ENCODE data around the gene RAP1GDS1.

The RAP1GDS1 gene

DNA sequence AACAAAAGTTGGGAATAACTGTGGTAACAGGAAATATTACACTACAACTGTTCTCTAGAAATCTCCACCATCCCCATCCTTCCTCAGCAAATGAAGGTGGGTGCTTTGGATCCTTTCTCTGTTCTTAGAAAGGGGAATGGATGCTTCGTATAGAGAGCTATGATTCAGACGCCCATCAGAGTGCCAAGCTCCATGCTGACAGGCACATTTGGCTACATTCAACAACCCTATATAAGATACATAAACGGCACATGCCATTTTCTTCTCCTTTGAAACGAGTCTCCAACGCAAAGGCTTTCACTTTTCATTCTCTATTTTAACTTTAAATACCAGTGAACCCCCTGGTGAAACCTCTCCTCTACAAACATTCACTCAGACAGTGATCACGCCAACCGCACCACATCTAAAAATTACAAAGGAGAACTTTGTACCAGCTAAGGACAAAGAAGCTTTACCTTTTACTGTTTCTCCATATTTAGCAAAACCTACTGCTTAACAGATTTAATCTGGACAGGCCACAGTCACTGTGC is 224.7 kb downstream of the RAP1GDS1 start:
- peaks cover 6% of the 10 kb centered on the region for H3K36me3 Mint-ChIP-seq
- peak overlapping the region; percentile 52 for H3K27ac Mint-ChIP-seq
- H3K9me3 Mint-ChIP-seq: no peaks in the 10 kb centered on the region
- no peak overlapping the region for H3K4me3 Mint-ChIP-seq
- DNase-seq (ENCODE audit: low spot score in 2 of 2) (no peak), ATAC-seq (no peak)
- peaks cover 57% of the 10 kb centered on the region for H3K4me1 Mint-ChIP-seq

DNA sequence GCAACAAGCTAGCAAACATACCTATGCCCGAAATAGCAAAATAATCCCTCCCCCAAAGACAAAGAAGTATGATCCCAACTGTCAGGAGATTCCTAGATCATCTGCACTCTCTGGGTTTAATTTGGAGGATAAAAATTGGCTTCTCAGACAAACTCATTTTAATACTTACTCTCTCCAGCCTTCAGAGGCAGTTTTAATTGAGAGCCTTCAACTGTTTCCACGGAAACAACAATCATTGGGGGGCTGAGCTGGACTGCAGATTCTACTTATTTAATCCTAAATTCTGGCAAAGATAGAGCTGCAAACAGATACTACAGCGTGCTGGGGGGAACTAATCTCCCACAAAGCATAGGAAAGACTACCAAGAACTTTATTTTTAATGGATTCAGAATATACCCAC is 229.1 kb downstream of the RAP1GDS1 start:
- peaks cover 39% of the 10 kb centered on the region for H3K4me1 Mint-ChIP-seq
- no peak for ATAC-seq
- no peak overlapping the region for H3K4me3 Mint-ChIP-seq
- H3K27ac Mint-ChIP-seq: no peak overlapping the region
- no peaks in the 10 kb centered on the region for H3K9me3 Mint-ChIP-seq
- no peak for DNase-seq (ENCODE audit: low spot score in 2 of 2)
- H3K36me3 Mint-ChIP-seq: no peaks in the 10 kb centered on the region

DNA sequence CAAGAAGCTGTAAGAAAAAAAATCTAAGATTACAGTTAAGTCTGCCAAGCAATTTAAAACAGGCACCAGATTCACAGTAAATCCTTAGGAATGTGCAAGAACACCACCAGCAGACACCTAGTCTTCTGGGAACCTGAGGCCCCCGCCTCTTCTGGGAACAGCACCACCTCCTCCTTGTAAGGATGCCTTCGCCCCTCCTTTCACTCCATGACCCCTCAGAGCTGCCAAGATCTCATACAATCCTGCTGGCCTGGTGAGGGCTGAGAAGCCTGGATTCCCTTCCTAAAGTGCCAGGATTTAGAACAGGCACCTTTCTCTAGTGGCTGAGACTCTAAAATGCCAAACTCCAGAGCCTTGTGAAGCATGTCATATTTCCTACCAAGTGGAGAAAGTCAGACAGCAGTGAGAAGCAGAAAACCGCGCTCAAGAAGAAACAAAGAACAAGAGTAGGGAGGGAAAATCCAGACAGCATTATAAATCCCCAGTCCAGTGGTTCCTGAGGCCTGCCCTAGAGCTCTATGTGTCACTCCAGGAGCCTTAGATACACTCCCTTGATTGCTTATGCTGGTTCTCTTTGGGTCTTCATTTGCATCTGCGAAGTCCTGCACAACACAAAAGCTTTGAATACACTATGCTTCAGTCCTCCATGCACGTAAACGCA is 230.8 kb downstream of the RAP1GDS1 start:
- Mint-ChIP-seq H3K27ac (no peak overlapping the region), H3K4me1 (peaks cover 26% of the 10 kb centered on the region), H3K9me3 (no peaks in the 10 kb centered on the region), H3K36me3 (no peaks in the 10 kb centered on the region), H3K4me3 (no peak overlapping the region)
- no peak for ATAC-seq
- no peak for DNase-seq (ENCODE audit: low spot score in 2 of 2)

DNA sequence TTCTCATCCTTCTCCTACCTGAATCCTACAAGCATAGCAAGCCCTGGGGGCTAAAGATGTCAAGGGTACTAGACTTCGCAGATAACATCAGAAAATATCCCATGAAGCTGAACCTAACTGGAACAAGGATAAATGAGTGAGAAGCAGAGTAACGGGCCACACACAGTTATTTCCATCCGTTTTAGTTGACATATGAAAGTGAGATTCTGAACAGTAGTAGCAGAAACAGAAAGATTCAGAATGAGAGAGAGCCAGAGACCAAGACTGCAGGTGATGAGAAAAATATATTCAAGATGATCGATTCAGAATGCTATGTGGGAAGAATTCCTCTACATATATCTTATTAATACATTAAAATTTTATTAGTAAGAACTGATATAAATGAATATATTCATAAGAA is 232.1 kb downstream of the RAP1GDS1 start:
- Mint-ChIP-seq H3K4me3 (no peak overlapping the region), H3K9me3 (no peaks in the 10 kb centered on the region), H3K36me3 (no peaks in the 10 kb centered on the region), H3K27ac (no peak overlapping the region), H3K4me1 (peaks cover 25% of the 10 kb centered on the region)
- peak; percentile 73 for ATAC-seq
- DNase-seq (ENCODE audit: low spot score in 2 of 2): no peak

All from stimulated activated effector memory CD8-positive, alpha-beta T cell treated with anti-CD3 and anti-CD28 coated beads, Interleukin-12 subunit alpha, Interleukin-12 subunit beta, amount 100 ng/mL, for 72 hours (primary cell).